Measurements from ENCODE around the gene ABCA2.

The ABCA2 gene

DNA sequence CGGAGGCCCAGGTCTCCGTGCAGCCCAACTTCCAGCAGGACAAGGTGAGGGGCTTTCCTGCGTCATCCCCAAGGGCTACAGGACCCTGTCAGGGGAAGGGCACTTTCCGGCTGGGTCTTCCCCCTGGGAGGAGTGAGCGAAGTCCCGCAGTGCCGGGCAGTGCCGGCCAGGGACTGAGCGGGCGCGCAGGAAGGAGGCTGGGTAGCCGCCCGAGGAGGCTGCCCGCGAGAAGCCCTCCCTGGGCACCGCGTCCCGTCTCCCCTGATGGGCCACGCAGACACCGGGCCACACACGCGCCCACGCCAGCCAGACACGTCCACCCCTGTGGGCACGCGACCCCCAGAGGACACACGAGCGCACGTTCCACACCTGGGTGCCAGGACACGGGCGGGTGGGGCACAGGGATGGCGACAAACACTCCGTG is 50.4 kb downstream of the ABCA2 start:
- DNase-seq = no peak

DNA sequence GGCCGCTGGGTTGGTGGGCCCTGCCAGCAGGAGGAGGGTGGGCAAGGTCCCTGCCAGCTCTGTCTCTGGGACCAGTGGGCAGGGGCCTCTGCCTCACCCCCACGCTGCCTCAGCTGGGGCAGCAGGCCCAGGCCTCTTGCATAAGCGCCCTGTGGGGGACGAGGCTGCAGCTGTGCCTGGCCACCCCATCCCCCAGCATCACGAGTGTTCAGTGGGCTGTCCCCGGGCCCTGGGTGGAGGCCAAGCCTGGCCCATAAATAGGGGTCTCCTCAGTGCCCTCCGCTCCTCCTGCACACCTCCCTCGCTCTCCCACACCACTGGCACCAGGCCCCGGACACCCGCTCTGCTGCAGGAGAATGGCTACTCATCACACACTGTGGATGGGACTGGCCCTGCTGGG is 50.8 kb downstream of the ABCA2 start, which contains the start of gene PTGDS:
TSS of gene PTGDS (plus strand) at position 282 of the 400 bp plus-strand sequence. CDS start at position 357, 75 bp downstream.
- DNase-seq = no peak

DNA sequence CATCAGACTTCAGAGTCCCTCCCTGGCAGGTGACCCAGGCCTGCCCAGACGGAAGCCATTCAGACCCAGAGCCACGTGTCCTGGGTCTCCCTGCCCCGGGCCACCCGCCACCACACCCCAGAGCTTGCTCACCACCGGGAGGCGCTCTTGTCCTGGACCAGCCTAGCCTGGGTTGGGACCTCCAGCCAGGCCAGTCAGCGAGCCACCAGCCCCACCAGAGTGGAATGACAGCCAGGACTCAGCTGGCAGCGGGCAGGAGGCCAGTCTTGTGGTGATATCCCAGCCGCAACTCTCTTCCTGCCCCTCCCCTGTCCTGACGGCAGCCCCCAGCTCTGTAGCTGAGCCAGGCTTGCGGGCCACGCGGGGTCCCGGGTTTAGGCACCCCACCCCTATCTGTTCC is 52.4 kb downstream of the ABCA2 start:
- no peak for DNase-seq

DNA sequence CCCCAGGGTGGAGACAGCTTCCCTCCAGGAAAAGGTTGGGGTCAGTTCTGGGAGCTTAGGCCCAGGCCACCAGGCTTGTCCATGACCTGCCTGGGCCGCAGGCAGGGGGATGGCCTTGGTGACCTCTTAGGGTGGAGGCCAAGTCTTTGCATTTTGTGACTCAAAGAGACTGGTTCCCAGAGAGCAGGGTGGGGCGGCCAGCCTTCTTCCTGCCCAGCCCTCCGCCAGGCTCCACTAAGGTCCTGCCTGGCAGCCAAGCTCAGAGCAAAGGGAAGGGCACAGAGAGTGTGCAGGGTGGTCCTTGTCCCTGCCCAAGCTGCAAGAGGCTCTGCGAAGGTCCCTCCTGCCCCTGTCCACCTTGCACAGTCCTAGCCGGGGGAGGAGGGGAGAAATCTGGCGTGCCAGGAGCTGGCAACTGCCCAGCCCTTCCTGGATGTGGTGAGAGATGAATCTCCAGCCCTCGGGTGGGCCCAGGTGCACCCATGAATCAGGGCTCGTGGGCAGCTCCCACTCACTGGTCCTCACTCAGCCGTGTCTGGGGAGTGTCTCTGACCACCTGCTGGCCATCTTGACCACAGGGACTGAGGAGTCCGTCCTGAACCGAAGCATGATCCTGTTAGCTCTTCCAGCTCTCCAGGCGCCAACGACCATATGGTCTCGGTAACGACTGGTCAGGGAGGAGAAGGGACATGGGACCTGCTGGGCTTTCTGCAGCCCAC is 53.1 kb downstream of the ABCA2 start:
- no peak for DNase-seq

DNA sequence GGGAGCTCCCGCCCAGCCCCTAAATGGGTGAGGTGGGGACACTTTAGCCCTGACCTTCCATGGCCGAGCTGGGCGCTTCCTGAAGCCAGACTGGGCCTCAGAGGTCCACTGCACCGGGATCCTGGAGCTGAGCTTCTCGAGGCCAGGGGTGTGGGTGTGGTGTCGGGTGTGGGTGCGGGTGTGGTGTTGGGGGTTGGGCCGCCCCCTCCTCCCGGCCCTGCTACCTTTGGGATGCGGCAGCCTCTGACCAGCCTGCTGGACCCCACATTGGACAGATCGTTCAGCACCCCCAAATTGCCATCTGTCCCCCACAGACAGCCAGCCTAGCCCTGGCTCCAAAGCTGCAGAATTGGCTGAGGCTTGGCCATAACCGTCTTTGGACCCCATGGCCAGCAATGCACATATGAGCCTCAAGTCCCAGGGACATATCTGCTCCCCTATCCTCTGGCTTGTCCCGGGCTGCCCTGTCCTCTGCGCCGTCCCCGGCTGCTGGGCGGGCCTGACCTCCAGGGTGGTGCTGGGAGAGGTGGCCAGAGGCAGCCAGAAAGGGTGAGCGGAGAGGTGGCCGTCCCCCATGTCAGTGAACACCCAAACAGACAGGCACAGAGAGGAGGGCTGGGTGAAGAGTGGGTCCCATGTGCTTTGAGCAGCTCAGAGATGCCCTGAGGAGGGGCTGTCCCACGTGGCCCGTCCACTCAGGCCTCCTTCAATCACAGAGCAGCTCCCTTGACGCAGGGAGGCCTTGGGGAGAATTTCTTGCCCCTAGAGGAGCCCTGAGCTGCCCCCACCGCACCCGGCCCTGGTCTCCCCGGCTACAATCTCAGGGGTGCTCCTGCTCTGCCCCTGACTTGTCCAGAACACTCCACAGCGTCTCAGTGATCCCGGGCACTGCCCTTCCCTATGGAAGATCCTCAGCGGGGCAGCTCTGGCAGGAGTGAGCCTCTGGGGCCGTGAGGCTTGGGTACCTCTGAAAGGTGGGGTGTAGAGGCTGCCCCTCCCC is 54.1 kb downstream of the ABCA2 start:
- no peak for DNase-seq

DNA sequence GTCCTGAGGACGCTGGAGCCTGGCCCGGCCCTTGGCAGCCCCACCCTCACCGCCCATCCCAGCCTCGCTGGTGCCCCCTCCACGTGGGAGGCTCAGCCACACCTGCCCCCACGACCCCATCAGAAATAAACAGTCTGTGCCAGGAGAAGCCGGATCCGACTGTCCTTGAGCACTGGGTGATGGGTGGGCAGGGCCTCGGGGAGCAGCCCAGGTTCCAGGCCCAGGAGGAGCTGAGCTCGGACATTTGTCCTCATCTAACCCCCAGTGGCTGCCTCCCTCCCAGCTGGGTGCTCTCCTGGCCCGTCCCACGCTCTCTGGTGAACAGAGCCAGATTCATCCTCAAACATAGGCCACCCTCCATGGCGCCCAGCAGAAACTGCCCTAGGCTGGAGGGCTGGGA is 55.3 kb downstream of the ABCA2 start:
- DNase-seq = no peak

DNA sequence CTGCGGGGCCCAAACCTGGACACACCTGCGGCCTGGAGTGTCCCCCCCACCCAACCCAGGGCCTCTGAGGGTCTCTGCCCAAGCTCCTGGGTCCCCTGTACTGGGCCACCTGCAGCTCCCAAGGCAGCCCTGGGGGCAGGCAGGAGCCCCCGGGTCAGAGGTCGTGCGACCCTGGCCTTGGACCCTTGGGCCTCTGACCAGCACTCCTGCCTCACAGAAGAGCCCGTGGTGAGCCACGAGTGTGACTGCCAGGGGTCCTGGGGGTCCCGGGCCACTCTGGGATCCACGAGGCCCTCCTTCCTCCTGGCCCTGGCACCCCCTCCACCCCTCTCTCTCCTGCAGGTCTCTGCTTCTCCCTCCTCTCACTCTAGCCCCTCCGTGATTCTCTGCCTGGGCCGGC is 55.7 kb downstream of the ABCA2 start:
- DNase-seq = no peak

DNA sequence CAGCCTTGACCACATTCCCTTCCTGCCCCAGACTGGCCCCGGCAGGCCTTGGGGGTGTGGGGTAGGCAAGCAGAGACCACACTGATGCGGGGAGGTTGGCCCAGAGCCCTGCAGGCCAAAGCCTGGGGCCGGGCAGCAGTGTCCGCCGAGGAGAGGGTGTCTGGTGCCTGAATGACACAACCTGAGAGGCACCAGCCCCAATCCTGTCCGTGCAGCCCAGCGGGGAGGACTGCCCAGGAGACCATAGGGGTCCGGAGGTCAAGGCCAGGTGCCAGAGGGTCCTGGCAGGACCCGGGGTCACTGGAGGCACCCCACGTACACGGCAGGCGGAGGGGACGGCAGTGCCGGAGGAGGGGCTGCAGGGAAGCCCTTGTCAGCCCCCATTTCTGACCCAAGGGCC is 56.3 kb downstream of the ABCA2 start:
- no peak for DNase-seq

DNA sequence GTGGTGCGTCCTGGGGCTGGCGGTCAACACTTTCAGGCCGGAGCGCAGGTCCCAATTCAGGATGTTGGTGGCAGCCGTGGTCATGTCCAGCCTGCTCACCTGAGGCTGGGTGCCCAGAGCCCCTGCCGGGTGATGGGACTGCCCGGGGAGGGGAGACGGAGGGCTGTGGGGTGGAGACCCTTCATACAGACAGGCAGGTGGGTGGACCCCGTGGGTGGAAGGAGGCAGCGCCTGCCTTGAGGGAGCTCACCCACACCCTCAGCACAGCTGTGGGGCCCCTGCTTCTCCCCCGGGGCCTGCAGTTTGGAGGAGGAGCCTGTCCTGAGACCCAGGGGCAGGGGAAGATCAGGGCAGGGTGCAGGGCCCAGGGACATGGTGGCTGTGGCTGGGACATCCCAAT is 57.7 kb downstream of the ABCA2 start:
- no peak for DNase-seq

DNA sequence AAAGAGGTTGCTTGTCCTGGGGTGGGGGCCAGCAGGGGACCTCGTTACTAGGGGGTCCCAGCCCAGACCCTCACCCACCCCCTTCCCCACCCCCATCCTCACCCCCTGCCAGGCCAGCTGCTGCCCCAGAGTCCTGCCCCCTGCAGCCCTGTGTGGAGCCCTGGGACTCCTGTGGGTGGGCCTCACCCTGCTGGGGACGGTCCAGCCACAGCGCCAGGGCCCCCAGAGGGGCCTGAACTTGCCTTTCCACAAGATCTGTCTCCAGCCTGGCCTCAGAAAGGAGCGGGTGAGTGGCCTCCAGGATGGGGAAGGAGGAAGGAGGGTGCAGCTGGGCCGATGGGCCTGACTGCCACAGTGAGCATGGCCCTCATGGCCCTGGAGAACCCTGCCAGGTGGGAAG is 58.3 kb downstream of the ABCA2 start:
- no peak for DNase-seq

DNA sequence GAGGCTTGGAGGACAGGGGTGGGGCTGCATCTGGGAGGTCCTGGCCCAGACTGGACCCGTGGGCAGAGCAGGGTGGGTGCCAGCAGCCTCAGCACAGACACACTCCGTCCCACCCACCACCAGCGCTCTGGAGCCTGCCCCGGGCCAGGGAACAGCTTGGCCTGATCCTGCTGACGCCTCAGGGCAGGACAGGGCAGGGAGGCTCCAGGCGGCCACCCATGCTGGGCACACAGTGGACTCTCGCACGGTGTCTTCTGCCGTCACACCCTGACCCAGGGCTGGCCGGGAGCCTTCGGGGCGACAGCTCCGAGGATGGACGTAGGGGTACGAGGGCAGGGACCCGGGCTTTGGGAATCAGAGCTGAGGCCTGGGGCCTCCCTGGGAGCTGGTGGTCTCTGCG is 58.9 kb downstream of the ABCA2 start:
- no peak for DNase-seq

DNA sequence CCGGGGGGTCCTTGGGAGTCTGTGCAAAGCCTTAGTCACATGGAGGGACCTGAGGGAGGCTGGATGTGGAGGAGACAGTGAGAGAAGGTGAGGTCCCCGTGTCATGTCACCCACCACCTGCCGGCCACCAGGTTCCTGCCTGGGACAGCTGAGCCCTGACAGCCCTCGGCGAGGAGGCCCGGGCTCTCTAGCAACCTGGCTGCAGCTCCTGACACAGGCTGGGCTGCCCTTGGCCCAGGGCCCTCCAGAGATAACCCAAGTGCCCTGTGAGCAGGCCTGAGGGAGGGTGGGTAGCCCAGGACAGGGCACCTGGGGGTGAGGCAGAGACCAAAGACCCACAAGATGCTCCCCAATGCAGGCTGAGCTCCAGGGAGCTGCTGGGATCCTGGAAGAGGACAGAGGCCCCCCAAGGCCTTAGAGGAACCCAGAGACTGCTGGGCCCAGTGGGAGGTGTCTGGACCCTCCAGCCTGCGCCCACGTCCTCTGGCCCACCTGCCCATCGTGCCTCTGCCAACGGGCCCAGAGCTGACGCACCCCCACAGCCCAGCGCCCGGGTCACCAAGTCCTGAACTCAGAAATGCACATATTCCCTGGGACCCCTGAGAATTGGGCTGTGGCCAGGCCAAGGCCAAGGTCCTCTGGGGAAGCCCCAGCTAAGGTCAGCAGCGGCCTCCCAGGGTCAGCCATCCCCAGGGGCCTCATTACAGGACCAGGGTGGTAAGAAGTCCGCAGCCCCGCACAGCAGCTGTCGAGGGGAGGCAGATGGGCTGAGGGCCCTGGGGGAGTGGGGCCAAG is 59.5 kb downstream of the ABCA2 start:
- no peak for DNase-seq

DNA sequence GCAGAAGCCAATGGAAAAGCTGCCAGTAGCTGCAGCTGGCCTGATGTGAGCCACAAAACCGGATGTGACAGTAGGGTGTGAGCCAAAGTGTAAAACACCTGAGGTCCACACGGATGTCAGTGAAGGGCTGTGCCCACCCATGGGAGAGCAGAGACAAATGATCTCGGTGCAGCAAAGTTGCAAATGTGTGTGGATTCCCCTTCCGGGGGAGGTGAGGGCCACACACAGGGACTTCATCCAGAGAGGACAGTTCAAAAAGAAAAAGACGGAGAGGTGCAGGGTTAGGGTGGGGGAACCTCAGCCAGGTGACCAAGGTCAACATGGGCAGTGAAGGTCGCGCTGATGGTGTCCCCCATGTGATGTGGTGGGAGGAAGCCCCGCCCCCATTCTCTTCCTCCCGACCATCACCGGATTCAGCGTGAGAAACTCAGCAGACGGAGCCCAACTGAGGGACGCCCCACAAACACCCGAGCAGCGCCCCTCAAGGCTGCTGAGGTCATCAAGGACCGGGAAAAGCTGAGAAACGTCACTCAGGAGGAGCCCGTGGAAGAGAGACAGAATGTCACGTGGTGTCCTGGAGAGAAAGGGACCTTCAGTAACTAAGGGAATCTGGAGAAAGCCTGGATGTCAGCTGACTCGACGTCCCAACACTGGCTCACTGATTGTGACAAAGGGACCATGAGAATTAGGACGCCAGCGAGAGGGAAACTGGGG is 62.1 kb downstream of the ABCA2 start:
- no peak for DNase-seq

DNA sequence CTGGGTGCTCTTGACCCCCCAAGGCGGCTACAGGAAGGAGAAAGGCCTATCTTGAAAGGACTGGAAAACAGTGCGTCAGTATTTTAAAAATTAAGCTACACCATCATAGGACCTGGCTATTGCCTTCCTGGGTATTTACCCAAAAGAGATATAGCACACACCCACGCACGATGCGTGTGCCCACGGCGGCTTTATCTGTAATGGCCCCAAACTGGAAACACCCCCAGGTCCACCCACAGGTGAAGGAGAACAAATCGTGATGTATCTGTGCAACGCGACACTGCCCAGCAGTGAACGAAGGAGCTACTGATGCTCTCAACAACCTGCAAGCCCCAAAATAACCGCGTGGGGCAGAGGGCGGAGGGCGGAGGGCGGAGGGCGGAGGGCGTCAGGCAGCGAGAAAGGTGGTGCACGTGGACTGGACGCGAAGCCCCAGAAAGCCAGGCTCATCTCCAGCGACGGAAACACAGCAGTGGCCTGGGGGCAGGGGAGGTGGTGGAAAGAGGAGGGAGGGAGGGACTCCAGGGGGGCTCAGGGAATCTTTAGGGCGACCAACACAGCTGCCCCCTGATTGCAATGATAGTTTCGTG is 63.1 kb downstream of the ABCA2 start:
- no peak for DNase-seq

DNA sequence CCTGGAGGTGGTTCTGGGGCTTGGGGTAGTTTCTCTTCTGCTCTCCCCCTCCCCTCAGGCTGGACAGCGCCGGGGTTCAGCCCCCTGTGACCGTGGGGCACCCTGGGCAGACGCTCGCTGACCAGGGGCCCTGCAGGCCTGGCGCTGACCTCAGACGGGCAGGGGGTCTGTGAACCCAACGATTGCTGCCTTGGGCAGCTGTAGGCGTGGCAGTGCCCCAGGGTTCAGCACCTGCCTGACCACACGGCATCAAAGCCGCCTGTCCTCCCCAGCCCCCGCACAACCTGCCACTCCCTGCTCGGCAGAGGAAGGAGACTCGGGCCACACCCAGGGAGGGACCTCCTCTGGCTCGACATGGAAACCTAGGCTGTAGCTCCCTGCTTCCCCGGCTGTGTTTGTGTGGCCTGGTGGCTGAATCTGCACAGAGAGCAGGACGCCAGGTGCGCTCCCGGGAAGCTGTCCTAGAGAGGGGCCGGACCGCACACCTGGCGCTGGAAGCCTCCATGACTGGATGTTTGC is 63.8 kb downstream of the ABCA2 start:
- peak in 1 of 2 experiments; percentile 13 for DNase-seq

DNA sequence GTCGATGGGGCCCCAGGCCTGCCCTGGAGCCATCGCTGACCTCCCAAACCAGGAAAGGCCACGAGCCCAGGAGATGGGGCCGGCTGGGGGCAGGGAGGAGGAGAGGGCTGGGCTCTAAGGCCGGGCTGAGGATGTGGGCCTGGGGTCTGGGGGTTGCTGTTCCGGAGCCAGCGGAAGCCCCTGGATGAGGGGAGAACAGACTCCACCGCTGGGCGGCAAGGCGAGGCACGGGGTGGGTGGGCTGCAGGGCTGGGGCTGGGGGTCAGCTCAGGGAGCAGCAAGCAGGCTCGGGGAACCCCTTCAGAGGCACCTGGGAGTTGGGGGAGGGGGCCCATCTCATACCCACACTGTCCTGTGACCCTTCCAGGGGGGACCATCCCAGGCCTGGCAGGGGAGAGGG is 64.3 kb downstream of the ABCA2 start:
- DNase-seq = no peak

DNA sequence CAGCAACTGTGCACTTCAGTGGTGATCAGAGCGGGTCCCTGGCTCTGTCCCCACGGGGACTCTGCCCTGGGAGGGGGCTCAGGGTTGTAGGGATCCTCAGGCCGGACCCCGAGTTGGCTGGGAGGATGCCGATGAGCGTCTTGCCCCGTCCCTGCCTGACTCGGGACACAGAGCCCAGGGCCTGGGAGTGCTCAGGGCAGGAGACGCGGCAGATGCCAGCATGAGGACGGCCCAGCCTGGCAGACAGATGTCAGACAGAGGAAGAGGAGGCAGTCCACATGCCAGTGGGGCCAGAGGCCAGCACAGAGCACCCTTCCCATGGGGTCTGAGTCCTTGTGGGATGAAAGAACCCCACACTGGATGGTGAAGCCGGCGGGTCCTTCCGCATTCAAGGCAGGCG is 64.7 kb downstream of the ABCA2 start:
- no peak for DNase-seq

DNA sequence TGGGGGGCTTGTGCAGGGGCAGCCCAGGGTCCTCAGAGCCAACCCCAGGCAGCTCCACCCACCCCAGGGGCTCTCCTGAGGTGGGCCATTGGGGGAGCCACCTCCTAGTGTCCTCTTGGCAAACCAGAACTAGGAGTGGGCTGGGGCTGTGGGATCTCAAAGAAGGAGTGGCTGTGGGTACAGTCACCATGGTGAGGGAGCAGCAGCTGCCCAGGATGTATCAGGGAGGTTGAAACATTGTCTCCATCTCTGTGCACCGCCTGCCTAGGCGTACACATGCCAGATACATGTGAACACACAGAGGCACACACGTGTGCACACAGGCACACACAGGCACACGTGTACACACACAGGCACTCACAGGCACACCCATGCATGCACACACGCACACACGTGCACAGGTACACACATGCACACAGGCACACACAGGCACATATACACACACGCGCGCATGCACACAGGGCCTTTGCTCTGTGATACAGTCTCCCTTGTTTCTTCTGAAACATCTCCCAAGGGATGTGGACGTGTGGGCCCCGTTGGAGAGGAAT is 65.3 kb downstream of the ABCA2 start:
- DNase-seq = no peak

DNA sequence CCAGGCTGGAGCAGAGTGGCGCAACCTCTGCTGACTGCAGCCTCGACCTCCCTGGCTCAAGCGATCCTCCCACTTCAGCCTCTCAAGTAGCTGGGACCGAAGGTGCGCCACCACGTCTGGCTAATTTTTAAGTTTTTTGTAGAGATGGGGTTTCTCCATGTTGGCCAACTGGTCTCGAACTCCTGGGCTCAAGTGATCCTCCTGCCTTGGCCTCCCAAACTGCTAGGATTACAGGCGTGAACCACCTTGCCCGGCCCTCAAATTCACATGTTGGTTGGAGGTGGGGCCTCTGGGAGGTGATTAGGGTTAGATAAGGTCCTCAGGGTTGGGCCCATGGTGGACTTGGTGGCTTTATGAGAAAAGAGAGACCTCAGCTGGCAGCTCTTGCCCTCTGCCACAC is 65.9 kb downstream of the ABCA2 start:
- DNase-seq = no peak

DNA sequence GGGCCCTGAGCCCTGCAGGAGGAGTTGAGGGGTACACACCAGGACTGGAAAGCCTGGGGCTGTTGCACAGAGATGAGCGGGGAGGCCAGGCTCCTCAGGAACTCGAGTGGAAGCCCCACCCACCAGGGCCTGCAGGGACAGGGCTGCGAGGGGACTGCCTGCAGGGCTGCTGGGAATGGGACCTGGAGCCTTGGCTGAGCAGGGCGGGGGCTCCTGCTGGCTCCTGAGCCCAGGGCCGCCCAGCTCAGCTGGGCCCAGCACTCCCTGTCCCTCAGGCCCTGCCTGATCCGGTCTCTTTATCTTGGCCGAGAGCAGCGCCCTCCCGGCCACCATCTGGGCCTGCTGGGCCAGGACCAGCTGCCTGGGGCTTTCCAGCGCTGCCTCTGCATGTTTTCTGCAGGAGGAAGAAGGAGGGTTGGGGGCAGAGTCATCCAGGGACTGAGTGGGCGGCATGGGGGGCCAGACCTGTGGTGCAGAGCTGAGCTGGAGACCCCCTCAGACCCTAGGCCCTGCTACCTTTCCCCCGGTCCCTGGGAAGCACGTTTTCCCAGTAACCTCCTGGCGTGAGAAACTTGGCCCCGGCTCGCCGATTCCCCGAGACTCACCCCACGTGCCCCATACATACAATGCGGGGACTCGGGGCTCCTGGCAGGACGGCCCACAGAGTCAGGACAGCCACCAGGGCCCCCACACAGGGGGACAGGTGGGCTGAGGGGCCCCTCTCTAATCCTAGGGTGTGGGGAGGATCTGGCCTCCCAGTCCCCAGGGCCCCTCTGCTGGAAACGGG is 66.6 kb downstream of the ABCA2 start:
- DNase-seq = no peak

DNA sequence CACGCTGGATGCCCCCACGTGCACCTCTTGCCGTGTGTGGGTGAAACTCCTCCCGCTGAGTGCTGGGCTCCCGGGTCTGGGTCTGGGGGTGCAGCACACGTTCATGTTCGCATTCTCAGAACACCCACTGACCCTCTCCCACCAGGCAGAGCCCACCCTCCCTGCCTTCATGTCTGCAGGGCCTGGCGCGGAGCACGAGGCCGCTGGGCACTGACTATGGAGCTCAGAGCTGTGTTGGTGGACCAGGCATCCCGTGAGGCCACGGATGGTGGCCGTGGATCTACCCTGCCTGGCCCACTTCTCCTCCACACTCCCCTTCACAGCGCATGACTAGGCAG is 67.1 kb downstream of the ABCA2 start:
- no peak for DNase-seq
